ENCODE measurements around the gene OMA1. TPM values are rescaled to one million over a fixed set of nuclear protein-coding genes. Genes with fewer than 3 reads are reported as not detected.

The OMA1 gene
- total and polyA plus RNA-seq, 2 of the 4 experiments (the other 2 are of a cell fraction), result 5.9 to 6.4 TPM

DNA sequence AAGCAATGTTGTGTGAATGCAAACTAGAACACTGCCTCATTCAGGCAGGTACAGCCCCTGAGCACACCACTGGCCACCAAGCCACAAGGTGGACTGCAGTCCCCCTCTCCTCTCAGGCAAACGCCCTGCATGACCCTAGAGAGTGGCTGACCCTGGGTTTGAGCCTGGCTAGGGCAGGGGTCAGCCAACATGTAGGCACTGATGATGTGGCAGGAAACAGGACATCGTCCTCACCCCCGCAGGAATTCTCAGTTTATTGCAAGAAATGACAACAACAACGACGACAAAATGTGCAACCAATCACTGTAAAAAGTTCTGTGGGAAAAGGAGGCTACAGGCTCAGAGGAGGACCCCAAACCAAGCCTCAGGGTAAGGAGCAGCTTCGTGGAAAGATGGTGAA lies 81.3 kb downstream of the OMA1 start:
- no TSS peak for BruUV-seq (replicated peaks)
- no peaks in the 10 kb centered on the region for H3K9me3 ChIP-seq (ENCODE audit: control insufficient read depth, insufficient read depth, low read length)
- ATAC-seq (ENCODE audit: low read depth) (no peak), DNase-seq (no peak)
- no peaks in the 10 kb centered on the region for H4K20me1 ChIP-seq (ENCODE audit: insufficient read depth, low read length)
- no peak overlapping the region for H4K91ac ChIP-seq (ENCODE audit: insufficient read depth, low read depth, low read length)
- no peak overlapping the region for H2AK5ac ChIP-seq (ENCODE audit: low read depth, low read length)
- no peak overlapping the region for H3K4ac ChIP-seq (ENCODE audit: low read depth, low read length)
- TF ChIP-seq BHLHE40 (IDR thresholded peaks at IDR 0.05; ENCODE audit: low read depth, low read length) (no peak), FOS (IDR thresholded peaks at IDR 0.05; ENCODE audit: low read depth, low read length) (no peak), RAD21 (IDR thresholded peaks at IDR 0.05; ENCODE audit: low read length) (no peak), SMC3 (IDR thresholded peaks at IDR 0.05; ENCODE audit: low read depth, low read length) (no peak), MAFK (IDR thresholded peaks at IDR 0.05; ENCODE audit: low read depth, low read length) (no peak), RFX5 (IDR thresholded peaks at IDR 0.05; ENCODE audit: low read depth, low read length) (no peak), MAZ (IDR thresholded peaks at IDR 0.05; ENCODE audit: borderline replicate concordance, low read depth, low read length) (no peak), NFE2L2 (IDR thresholded peaks at IDR 0.05; ENCODE audit: low read depth, low read length) (no peak), RCOR1 (IDR thresholded peaks at IDR 0.05; ENCODE audit: insufficient replicate concordance, low read length) (no peak), USF2 (IDR thresholded peaks at IDR 0.05; ENCODE audit: low read depth, low read length) (no peak), MXI1 (IDR thresholded peaks at IDR 0.05; ENCODE audit: borderline replicate concordance, low read depth, low read length) (no peak), POLR2A (IDR thresholded peaks at IDR 0.05; ENCODE audit: low read depth, low read length) (no peak), CHD1 (IDR thresholded peaks at IDR 0.05; ENCODE audit: low read depth, low read length) (no peak)
- no peak overlapping the region for H3K18ac ChIP-seq (ENCODE audit: low read depth, low read length)
- no peak overlapping the region for H3K4me3 ChIP-seq (ENCODE audit: insufficient read depth, low read depth, low read length)
- no peak overlapping the region for H3K14ac ChIP-seq (replicated peaks; ENCODE audit: low read depth, low read length)
- H2BK20ac ChIP-seq (ENCODE audit: low read depth, low read length), result no peak overlapping the region
- H3K4me1 ChIP-seq (ENCODE audit: control insufficient read depth, insufficient read depth, low read length), result no peaks in the 10 kb centered on the region
- POLR2A ChIA-PET (ENCODE audit: unreplicated experiment), result no interaction called here
- no peak overlapping the region for H3K56ac ChIP-seq (ENCODE audit: extremely low read depth, insufficient read depth, low read length)
- H2BK5ac ChIP-seq (ENCODE audit: low read depth, low read length, poor library complexity, severe bottlenecking), result no peak overlapping the region
- no peaks in the 10 kb centered on the region for H3K36me3 ChIP-seq (ENCODE audit: control insufficient read depth, insufficient read depth, low read length)
- H3K79me1 ChIP-seq (ENCODE audit: low read depth in 1 of 2, low read length in 2 of 2), result no peaks in the 10 kb centered on the region
- H3K27ac ChIP-seq (ENCODE audit: insufficient read depth, low read length), result no peak overlapping the region
- no peak overlapping the region for H2BK120ac ChIP-seq (ENCODE audit: low read depth, low read length)
- intact Hi-C loops (cut with micrococcal nuclease), result no loop called here
- H3K4me2 ChIP-seq (ENCODE audit: low read depth, low read length), result no peak overlapping the region
- H3K9ac ChIP-seq (ENCODE audit: low read depth, low read length), result no peak overlapping the region
- no peak overlapping the region for H4K8ac ChIP-seq (ENCODE audit: low read depth in 2 of 2, low read length in 2 of 2)
- dilution Hi-C loops (cut with HindIII; ENCODE audit: low sequenced_read_pairs, unreplicated experiment), result no loop called here
- H2BK15ac ChIP-seq (ENCODE audit: low read depth, low read length), result no peak overlapping the region
- in situ Hi-C loops (cut with MboI; ENCODE audit: low sequenced_read_pairs), result no loop called here
- CTCF ChIA-PET, result no interaction called here
- no peaks in the 10 kb centered on the region for H3K9me1 ChIP-seq (ENCODE audit: insufficient read depth, low read length)
- no peak overlapping the region for H2AK9ac ChIP-seq (replicated peaks; ENCODE audit: low read depth, low read length, poor library complexity)
- no peak overlapping the region for H3K23ac ChIP-seq (ENCODE audit: low read depth, low read length)
- no peak overlapping the region for H4K5ac ChIP-seq (ENCODE audit: low read depth, low read length)
- no CpG with 5 or more reads among the region's 6 CpGs for WGBS, 2 experiments (ENCODE audit: extremely low coverage in 2 of 2, insufficient read length in 1 of 2)
- no peaks in the 10 kb centered on the region; the same call in 1 of the 2 replicates for H3K27me3 ChIP-seq (ENCODE audit: control insufficient read depth, insufficient read depth, low read length)
- H2AFZ ChIP-seq (replicated peaks; ENCODE audit: low read length, poor library complexity), result no peak overlapping the region

Measured in IMR-90 (cell line).